PFSK-1 (cell line): ENCODE results near the gene SSNA1.

Source experiments
- FOXP2 ChIP-seq: optimal IDR thresholded peaks from 2 replicates; pipeline ENCODE3; 2011; ENCODE audit warnings: borderline replicate concordance, control low read depth, inconsistent platforms; ENCODE audit not compliant: insufficient read depth; ENCODE audit errors: extremely low read length, extremely low read depth
- POLR2AphosphoS5 ChIP-seq: IDR thresholded peaks from 2 replicates; pipeline ENCODE4 v1.6.1; 2012; ENCODE audit warnings: low read depth, mild to moderate bottlenecking, control low read depth, low read length, moderate library complexity
- REST ChIP-seq, 2 experiments: IDR thresholded peaks; 2 replicates each; pipeline versions ENCODE4 v1.6.1 to v1.8.0; 2011 to 2012; ENCODE audit warnings: low read depth in 2 of 2, low read length in 2 of 2, control low read depth in 1 of 2, inconsistent platforms in 1 of 2, mild to moderate bottlenecking in 1 of 2, moderate library complexity in 1 of 2; ENCODE audit not compliant: insufficient read depth in 1 of 2
- SIN3A ChIP-seq: IDR thresholded peaks from 2 replicates; pipeline ENCODE4 v1.6.1; 2012; ENCODE audit warnings: mild to moderate bottlenecking, low read length, moderate library complexity, borderline replicate concordance; ENCODE audit not compliant: insufficient read depth
- TAF1 ChIP-seq: IDR thresholded peaks from 2 replicates; pipeline ENCODE4 v1.6.1; 2012; ENCODE audit warnings: low read length, control low read depth, borderline replicate concordance; ENCODE audit not compliant: insufficient read depth

SSNA1 gene

GRCh38 chr9:137227853-137228505, 39.5 kb downstream of the SSNA1 start:
- TF ChIP-seq SIN3A (no peak), POLR2AphosphoS5 (no peak), FOXP2 (no peak), REST (IDR thresholded peaks at IDR 0.05; ENCODE audit: insufficient read depth in 1 of 2, low read depth in 2 of 2, low read length in 2 of 2) (no peak), TAF1 (no peak)

GRCh38 chr9:137228506-137228967, 40.1 kb downstream of the SSNA1 start:
- no peak for TF ChIP-seq FOXP2
- TF ChIP-seq SIN3A = no peak
- no peak for TF ChIP-seq REST (IDR thresholded peaks at IDR 0.05; ENCODE audit: insufficient read depth in 1 of 2, low read depth in 2 of 2, low read length in 2 of 2)
- TF ChIP-seq TAF1 = no peak
- no peak for TF ChIP-seq POLR2AphosphoS5

GRCh38 chr9:137228968-137229896, 40.8 kb downstream of the SSNA1 start:
- TF ChIP-seq TAF1 (no peak), FOXP2 (no peak), POLR2AphosphoS5 (no peak), SIN3A (no peak), REST (IDR thresholded peaks at IDR 0.05; ENCODE audit: insufficient read depth in 1 of 2, low read depth in 2 of 2, low read length in 2 of 2) (no peak)

GRCh38 chr9:137229903-137230704, 41.6 kb downstream of the SSNA1 start:
- no peak for TF ChIP-seq POLR2AphosphoS5
- TF ChIP-seq TAF1 = no peak
- no peak for TF ChIP-seq FOXP2
- TF ChIP-seq SIN3A = no peak
- TF ChIP-seq REST (IDR thresholded peaks at IDR 0.05; ENCODE audit: insufficient read depth in 1 of 2, low read depth in 2 of 2, low read length in 2 of 2) = no peak
